HG03378 (cell line): ENCODE data around the gene CH25H.
"Not testable (repeated sequence)": the region's sequence is repeated elsewhere in the genome, so short reads cannot be mapped to it uniquely, and the experiment has no call there.

Experiments
- ATAC-seq: cut with Tn5 transposase; IDR thresholded peaks from one replicate; pipeline ENCODE4 v1.9.1; 2021; ENCODE audit warnings: mild to moderate bottlenecking, moderate library complexity; ENCODE audit not compliant: unreplicated experiment

Gene CH25H

GRCh38 chr10:89202033-89202425, 5.1 kb downstream of the CH25H start:
- no peak for ATAC-seq

- no peak for ATAC-seq
Measured at GRCh38 chr10:89201345-89202032, 5.6 kb downstream of the CH25H start.

DNA sequence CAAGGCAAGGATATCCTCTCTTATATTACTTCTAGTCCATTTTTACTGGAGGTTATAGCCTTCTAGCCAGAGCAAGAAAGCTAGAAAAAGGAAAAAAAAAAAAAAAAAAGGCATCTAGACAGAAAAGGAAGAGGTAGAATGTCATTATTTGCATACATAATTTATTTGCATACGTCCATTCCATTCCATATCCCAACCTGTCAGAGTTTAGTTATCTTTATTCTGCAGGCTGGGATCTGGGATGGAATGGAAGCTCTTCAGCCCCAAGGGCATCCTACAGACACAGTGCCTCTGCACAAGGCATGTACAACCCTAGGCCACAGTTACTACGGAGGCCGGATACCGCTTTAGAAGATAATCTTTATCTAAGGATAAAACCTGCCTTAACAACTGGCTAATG, 9.6 kb downstream of the CH25H start:
- ATAC-seq = no peak

DNA sequence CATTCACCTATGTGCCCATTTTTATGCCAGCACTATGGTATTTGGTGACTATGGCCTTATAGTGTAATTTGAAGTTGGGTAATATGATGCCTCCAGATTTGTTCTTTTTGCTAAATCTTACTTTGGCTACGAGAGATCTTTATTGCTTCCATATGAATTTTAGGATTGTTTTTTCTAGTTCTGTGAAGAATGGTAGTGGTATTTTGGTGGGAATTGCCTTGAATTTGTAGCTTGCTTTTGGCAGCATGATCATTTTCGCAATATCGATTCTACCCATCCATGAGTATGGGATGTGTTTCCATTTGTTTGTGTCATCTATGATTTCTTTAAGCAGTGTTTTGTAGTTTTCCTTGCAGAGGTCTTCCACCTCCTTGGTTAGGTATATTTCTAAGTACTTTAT, 15.8 kb downstream of the CH25H start:
- ATAC-seq = not testable (repeated sequence)

- ATAC-seq = no peak
Measured at GRCh38 chr10:89189211-89189734, 17.8 kb downstream of the CH25H start.

GRCh38 chr10:89185658-89186057, 21.5 kb downstream of the CH25H start:
- ATAC-seq = no peak

- ATAC-seq = no peak
Measured at GRCh38 chr10:89184638-89185037, 22.5 kb downstream of the CH25H start.

- no peak for ATAC-seq
Measured at GRCh38 chr10:89183571-89183970, 23.5 kb downstream of the CH25H start.

- ATAC-seq = no peak
Measured at GRCh38 chr10:89182894-89183293, 24.2 kb downstream of the CH25H start.

DNA sequence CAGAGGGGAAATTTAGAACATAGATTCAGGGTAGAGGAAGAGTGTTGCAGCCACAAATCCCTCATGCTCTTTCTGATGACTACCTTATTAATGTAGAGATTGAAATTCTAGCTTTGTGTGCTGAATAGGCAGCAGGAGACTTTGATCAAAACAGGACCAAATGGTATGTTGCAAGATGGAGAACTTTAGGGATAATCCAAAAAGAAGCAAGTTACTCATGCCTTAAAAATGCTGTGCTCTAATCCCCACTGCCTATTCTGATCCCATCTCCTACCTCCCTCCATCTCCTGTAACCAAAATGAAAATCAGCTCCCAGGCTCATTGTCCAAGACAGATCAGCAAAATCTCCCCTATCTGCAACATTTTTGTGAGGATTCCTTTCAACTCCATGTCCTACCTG, 31.3 kb downstream of the CH25H start:
- no peak for ATAC-seq

GRCh38 chr10:89173075-89173474, 34.0 kb downstream of the CH25H start:
- no peak for ATAC-seq

DNA sequence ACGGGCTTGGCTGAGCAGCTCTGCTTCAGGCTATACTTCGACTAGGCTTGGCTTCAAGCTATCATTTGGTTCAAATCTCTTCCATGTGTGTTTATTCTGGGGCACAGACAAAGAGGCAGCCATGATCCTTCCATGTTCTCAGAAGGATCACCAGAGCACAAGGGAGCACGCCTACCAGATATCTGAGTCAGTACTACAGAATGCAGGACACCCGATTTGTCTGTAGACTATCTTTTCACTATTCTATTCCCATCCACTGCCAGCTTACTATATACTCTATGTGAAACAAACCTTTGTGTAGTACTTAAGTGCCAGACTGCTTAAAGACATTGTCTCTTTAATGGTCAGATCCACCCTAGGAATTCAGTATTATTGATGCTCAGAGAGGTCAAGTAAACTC, 35.1 kb downstream of the CH25H start:
- no peak for ATAC-seq

GRCh38 chr10:89171263-89171872, 35.7 kb downstream of the CH25H start:
- ATAC-seq = no peak

DNA sequence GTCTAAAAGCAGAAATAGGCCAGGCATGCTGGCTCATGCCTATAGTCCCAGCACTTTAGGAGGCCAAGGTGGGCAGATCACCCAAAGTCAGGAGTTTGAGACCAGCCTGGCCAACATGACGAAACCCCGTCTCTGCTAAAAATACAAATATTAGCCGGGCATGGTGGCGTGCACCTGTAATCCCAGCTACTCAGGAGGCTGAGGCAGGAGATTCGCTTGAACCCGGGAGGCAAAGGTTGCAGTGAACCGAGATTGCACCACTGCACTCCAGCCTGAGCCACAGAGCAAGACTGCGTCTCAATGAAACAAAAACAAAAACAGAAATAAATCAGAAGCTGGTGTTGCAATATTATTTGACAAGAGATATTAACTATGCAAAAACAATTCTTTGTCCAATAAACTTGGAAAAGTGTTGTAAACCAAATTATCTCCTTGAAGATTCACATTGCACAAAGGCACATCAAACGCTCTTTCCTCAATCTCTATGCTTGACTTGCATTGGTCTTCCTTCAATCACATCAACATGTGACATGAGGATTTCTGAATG, 38.7 kb downstream of the CH25H start:
- not testable (repeated sequence) for ATAC-seq

GRCh38 chr10:89167915-89168314, 39.2 kb downstream of the CH25H start:
- ATAC-seq = no peak

DNA sequence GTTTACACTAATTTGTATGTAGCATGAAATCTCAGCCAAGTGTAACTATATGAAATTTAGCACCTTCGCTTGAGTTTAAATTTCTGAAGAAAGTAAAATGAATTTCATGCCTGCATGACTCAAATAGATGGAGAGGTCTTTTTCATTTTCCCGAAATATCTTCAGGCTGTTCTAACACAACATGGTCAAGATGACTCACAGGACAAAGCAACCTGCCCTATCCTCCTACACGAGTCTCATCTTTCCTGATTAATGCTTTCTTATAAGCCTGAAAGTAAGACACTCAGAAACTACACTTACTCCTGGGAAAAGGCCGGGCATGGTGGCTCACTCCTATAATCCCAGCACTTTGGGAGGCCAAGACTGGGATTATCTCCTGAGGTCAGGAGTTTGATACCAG, 41.2 kb downstream of the CH25H start:
- no peak for ATAC-seq

DNA sequence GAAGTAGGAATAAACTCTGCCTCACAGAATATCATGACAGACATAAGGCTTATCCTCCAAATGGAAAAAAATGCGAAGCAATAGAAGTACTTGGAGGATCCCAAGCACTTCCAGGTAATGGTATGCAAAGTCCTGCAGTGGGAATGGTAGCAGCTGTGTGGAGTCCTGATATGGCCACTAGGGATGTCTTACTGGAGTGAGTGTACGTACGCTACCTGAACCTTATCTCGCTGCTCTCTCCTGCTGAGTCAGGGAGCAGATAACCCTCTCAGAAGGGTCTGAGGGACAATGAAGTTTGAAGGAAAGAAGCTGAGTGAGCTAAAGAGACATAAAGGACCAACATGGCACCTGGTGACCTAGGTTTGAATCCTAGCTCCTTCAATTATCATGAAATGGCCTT, 42.2 kb downstream of the CH25H start:
- ATAC-seq = no peak

DNA sequence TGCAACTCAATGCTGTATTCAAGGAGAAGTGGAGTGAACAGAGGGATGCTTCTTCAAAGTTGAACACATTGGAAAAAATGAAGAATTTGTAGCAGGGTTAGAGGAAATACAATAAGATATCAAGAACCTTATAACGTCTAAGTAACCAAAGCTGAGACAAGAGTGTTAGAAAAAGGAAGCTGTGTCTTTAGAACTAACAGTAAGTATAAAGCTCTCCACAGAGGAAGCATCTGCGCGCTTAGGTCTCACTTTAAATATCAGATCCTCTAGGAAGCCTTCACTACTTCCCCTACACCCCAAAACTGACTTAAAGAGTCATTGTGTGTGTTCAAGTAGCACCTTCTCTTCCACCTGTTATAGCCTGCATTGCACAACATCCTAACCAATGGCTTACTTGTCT, 43.0 kb downstream of the CH25H start:
- peak; percentile 4 for ATAC-seq

DNA sequence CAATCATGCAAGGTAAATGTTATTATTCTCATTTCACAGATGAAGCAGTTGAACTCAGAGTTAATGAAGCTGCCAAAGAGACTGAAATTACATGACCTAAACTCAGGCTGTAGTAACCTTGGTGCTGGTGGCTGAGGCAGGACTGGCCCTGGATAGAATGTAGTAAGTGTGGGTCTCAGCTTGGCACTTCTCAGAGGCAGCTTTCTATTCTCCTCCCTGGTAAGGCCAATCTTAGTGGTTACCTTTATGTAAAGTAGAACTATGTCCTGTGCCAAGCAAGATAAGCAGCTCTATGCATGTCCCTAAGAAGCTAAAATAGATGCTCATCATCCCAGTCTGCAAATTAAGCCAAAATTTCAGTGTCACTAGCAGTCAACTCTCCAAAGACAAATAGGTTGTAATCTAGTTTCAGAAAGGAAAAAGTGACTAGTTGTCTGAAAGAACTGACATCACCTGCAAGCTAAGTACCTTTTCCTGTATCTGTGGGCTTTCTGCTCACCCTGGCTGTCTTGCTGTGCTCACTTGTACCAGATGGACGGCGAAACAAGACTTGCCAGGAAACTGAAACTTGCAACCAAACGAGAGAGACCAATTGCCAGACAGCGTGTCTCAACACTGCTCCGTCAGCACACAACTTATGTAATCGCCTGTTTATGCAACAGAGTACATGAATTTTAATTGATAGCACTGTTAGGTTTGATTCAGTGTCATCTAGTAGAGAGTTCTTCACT, 43.7 kb downstream of the CH25H start:
- peak; percentile 97 for ATAC-seq

DNA sequence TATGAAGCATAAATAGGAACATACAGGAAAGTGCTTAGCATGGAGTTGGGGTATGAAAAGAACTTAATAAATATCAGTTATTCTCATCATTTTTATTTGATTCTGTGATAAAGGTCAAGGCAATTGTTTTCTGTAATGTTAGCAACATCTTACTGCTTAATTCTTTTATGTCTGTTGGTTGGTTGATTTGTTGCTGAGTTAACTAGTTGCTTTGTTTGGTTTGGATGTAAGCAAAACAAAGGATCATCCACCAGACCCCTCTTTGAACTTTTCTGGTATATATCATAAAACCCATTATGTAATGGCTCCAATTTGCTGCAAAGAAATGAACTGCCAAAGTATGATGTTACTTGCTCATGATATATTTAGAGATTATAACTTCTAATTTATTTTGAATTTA, 44.5 kb downstream of the CH25H start:
- ATAC-seq = no peak

GRCh38 chr10:89160339-89160738, 46.8 kb downstream of the CH25H start:
- no peak for ATAC-seq

- ATAC-seq = no peak
Measured at GRCh38 chr10:89159761-89160160, 47.4 kb downstream of the CH25H start.
